ENCODE results near the gene KCTD16. TPM values are rescaled to one million over a fixed set of nuclear protein-coding genes. Genes with fewer than 3 reads are reported as not detected.
A peak's percentile ranks its signal among the peaks of the same experiment; 100 is the strongest.

The KCTD16 gene
- total RNA-seq, 1 experiment from 2014 or later = 0.29 TPM

- H3K4me3 Mint-ChIP-seq (ENCODE audit: unreplicated experiment) = no peak overlapping the region
- H3K4me1 Mint-ChIP-seq (ENCODE audit: low read depth, unreplicated experiment) = peaks cover 11% of the 10 kb centered on the region
- Histone ChIP-seq H3K4me3 (ENCODE audit: low read depth, low read length) (no peak overlapping the region), H3K4me1 (peaks cover 8% of the 10 kb centered on the region), H3K9me3 (peaks cover 10% of the 10 kb centered on the region; the same call in 1 of the 2 replicates), H3K27me3 (replicated peaks; ENCODE audit: control insufficient read depth, insufficient read depth, low read length) (no peaks in the 10 kb centered on the region), H3K36me3 (ENCODE audit: control insufficient read depth, insufficient read depth, low read length) (no peaks in the 10 kb centered on the region)
- intact Hi-C loops (cut with micrococcal nuclease; ENCODE audit: unreplicated experiment) = no loop called here
- DNase-seq = no peak
- BruUV-seq (replicated peaks) = no TSS peak
- no peaks in the 10 kb centered on the region for H3K36me3 Mint-ChIP-seq (ENCODE audit: insufficient read depth, unreplicated experiment)
- CTCF ChIA-PET = no interaction called here
- H3K27me3 Mint-ChIP-seq (ENCODE audit: insufficient read depth, unreplicated experiment) = no peaks in the 10 kb centered on the region
- POLR2A ChIA-PET = interaction anchor here (0.5 kb wide), 1 partner anchor 22 kb away, joined by 3 read pairs; no protein-coding TSS in a partner anchor
- TF ChIP-seq CTCF (IDR thresholded peaks at IDR 0.05; ENCODE audit: insufficient read depth in 1 of 2, low read depth in 1 of 2, low read length in 1 of 2, severe bottlenecking in 1 of 2, unreplicated experiment in 1 of 2) = no peak
- H3K27ac Mint-ChIP-seq (ENCODE audit: unreplicated experiment) = no peak overlapping the region
- H3K9me3 Mint-ChIP-seq (ENCODE audit: unreplicated experiment) = no peaks in the 10 kb centered on the region
Observed at GRCh38 chr5:144416196-144416595, 245.5 kb downstream of the KCTD16 start.

- Histone ChIP-seq H3K4me3 (ENCODE audit: low read depth, low read length) (no peak overlapping the region), H3K36me3 (ENCODE audit: control insufficient read depth, insufficient read depth, low read length) (no peaks in the 10 kb centered on the region), H3K4me1 (peaks cover 16% of the 10 kb centered on the region), H3K9me3 (peaks cover 10% of the 10 kb centered on the region), H3K27me3 (replicated peaks; ENCODE audit: control insufficient read depth, insufficient read depth, low read length) (no peaks in the 10 kb centered on the region)
- Mint-ChIP-seq H3K36me3 (ENCODE audit: insufficient read depth, unreplicated experiment) (no peaks in the 10 kb centered on the region), H3K27me3 (ENCODE audit: insufficient read depth, unreplicated experiment) (no peaks in the 10 kb centered on the region), H3K4me3 (ENCODE audit: unreplicated experiment) (no peak overlapping the region), H3K27ac (ENCODE audit: unreplicated experiment) (no peak overlapping the region), H3K9me3 (ENCODE audit: unreplicated experiment) (peaks cover 10% of the 10 kb centered on the region), H3K4me1 (ENCODE audit: low read depth, unreplicated experiment) (peaks cover 19% of the 10 kb centered on the region)
- no TSS peak for BruUV-seq (replicated peaks)
- POLR2A ChIA-PET = no interaction called here
- no peak for TF ChIP-seq CTCF (IDR thresholded peaks at IDR 0.05; ENCODE audit: insufficient read depth in 1 of 2, low read depth in 1 of 2, low read length in 1 of 2, severe bottlenecking in 1 of 2, unreplicated experiment in 1 of 2)
- CTCF ChIA-PET = no interaction called here
- no peak for DNase-seq
- intact Hi-C loops (cut with micrococcal nuclease; ENCODE audit: unreplicated experiment) = no loop called here
Observed at GRCh38 chr5:144418719-144419118, 248.0 kb downstream of the KCTD16 start.

GRCh38 chr5:144421411-144421810, 250.7 kb downstream of the KCTD16 start:
- intact Hi-C loops (cut with micrococcal nuclease; ENCODE audit: unreplicated experiment) = no loop called here
- TF ChIP-seq CTCF (IDR thresholded peaks at IDR 0.05; ENCODE audit: insufficient read depth in 1 of 2, low read depth in 1 of 2, low read length in 1 of 2, severe bottlenecking in 1 of 2, unreplicated experiment in 1 of 2) = no peak
- H3K4me3 Mint-ChIP-seq (ENCODE audit: unreplicated experiment) = peak overlapping the region; percentile 33
- no peaks in the 10 kb centered on the region for H3K27me3 Mint-ChIP-seq (ENCODE audit: insufficient read depth, unreplicated experiment)
- H3K27ac Mint-ChIP-seq (ENCODE audit: unreplicated experiment) = peak overlapping the region; percentile 81
- ChIA-PET POLR2A (no interaction called here), CTCF (no interaction called here)
- Histone ChIP-seq H3K4me1 (peaks cover 16% of the 10 kb centered on the region), H3K4me3 (ENCODE audit: low read depth, low read length) (no peak overlapping the region), H3K36me3 (ENCODE audit: control insufficient read depth, insufficient read depth, low read length) (no peaks in the 10 kb centered on the region), H3K27me3 (replicated peaks; ENCODE audit: control insufficient read depth, insufficient read depth, low read length) (no peaks in the 10 kb centered on the region), H3K9me3 (peaks cover 10% of the 10 kb centered on the region)
- H3K36me3 Mint-ChIP-seq (ENCODE audit: insufficient read depth, unreplicated experiment) = no peaks in the 10 kb centered on the region
- H3K9me3 Mint-ChIP-seq (ENCODE audit: unreplicated experiment) = peaks cover 18% of the 10 kb centered on the region
- peak; percentile 47 to 53 for DNase-seq
- H3K4me1 Mint-ChIP-seq (ENCODE audit: low read depth, unreplicated experiment) = peaks cover 19% of the 10 kb centered on the region
- no TSS peak for BruUV-seq (replicated peaks)
